ENCODE data around the gene LTBP1.

- TF ChIP-seq NFIC (IDR thresholded peaks at IDR 0.05): no peak
- no peak for TF ChIP-seq YY1 (IDR thresholded peaks at IDR 0.05; ENCODE audit: low read depth)
- no peak for TF ChIP-seq FOXM1 (IDR thresholded peaks at IDR 0.05; ENCODE audit: borderline replicate concordance, low read depth)
- TF ChIP-seq RAD21 (IDR thresholded peaks at IDR 0.05; ENCODE audit: low read depth): no peak
- TF ChIP-seq REST (IDR thresholded peaks at IDR 0.05; ENCODE audit: low read depth): no peak
- TF ChIP-seq EP300 (IDR thresholded peaks at IDR 0.05; ENCODE audit: borderline replicate concordance): no peak
- TF ChIP-seq TAF1 (IDR thresholded peaks at IDR 0.05; ENCODE audit: low read depth): no peak
- no peak for TF ChIP-seq CREB1 (IDR thresholded peaks at IDR 0.05; ENCODE audit: low read depth)
- TF ChIP-seq USF1 (IDR thresholded peaks at IDR 0.05): no peak
Measured at GRCh38 chr2:33123216-33123615, 176.5 kb downstream of the LTBP1 start.

All from Ishikawa (cell line).